Measurements from ENCODE around the gene MTUS2. TPM values are rescaled to one million over a fixed set of nuclear protein-coding genes. Genes with fewer than 3 reads are reported as not detected.

MTUS2 gene
- total and polyA plus RNA-seq, 10 of the 15 experiments (the other 5 are each of a cell fraction or from before 2014, with no cell fraction given) = under 0.01 to 0.05 (median 0.02) TPM; not detected in 6

DNA sequence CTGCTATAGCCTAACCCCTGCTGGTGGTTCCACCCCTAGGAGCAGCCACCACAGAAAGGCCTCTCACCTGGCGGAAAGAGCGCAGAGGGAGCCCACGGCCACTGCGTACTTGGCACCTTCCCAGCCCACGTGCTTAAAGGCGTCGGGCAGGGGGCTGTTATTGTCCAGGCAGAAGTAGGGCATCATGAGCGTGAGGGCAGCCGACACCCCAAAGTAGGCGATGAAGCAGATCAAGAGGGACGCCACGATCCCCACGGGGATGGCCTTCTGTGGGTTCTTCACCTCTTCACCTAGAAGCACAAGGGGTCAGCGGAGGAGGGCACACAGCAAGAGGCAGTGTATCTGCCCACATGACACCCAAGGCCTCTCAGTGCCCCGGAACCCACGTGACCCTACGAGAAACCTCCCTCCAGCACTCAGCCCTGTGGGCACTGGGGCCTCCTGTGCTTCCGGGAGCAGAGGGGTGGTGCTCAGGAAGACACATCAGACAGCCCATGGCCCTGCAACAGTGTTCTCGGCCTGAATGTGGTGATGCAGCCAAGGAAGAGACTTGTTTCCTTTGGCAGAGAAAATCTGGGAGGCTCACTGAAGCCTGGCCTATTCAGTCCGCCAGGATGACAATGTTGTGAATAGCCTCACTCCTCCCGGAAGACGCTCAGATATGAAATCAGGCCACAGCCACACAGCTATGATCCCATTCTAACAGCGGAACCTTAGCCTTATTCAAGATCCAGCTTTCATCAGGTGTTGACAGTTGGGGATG is 703.2 kb downstream of the MTUS2 start (continued):
- TF ChIP-seq PAX5 (IDR thresholded peaks at IDR 0.05; ENCODE audit: borderline replicate concordance, low read depth, low read length) (no peak), RAD51 (IDR thresholded peaks at IDR 0.05) (no peak), RB1 (IDR thresholded peaks at IDR 0.05; ENCODE audit: borderline replicate concordance) (no peak), NFYA (IDR thresholded peaks at IDR 0.05; ENCODE audit: borderline replicate concordance, low read depth, low read length) (no peak), POLR2AphosphoS2 (IDR thresholded peaks at IDR 0.05; ENCODE audit: low read depth, low read length) (no peak), BRCA1 (IDR thresholded peaks at IDR 0.05; ENCODE audit: low read depth, low read length) (no peak), ZNF217 (IDR thresholded peaks at IDR 0.05) (no peak)

DNA sequence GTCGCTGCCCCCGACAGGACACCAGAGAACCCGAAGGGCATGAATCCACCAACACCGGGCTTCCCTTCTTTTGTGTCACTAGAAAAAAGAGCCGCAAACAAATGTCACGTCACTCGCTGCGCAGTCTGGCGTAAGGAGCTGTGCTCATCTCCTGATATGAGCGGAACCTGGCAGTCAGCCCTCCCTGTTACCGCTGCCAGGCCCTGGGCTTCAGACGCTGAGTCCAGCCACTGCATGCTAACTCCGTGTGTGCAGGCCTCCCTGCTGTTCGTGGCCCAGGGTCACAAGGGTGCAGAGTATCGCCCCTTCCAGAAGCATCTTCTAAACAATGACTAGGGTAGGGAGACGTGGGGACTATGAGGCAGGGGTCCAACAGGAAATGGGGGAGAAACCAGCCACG is 704.0 kb downstream of the MTUS2 start:
- ChIA-PET SMC1A (ENCODE audit: uncharacterized antibody, unreplicated experiment) (no interaction called here), POLR2A (no interaction called here), CTCF (interaction anchor here (0.9 kb wide), 1 partner anchor 16 kb away, joined by 4 read pairs; no protein-coding TSS in a partner anchor), RAD21 (ENCODE audit: unreplicated experiment) (no interaction called here)
- no peak overlapping the region for H3K27ac ChIP-seq (ENCODE audit: control insufficient read depth, insufficient read depth)
- in situ Hi-C loops (cut with MboI) = no loop called here
- H3K36me3 ChIP-seq (ENCODE audit: control insufficient read depth in 2 of 2, insufficient read depth in 2 of 2, low read length in 1 of 2) = peaks cover 28 to 39% of the 10 kb centered on the region in 2 experiments
- no peaks in the 10 kb centered on the region for H3K79me2 ChIP-seq (ENCODE audit: control insufficient read depth, insufficient read depth, low read length)
- ATAC-seq (no peak), FAIRE-seq (no peak), DNase-seq (ENCODE audit: low read depth, low spot score) (no peak)
- H3K9me3 ChIP-seq (replicated peaks; ENCODE audit: control insufficient read depth, insufficient read depth, low read length) = no peaks in the 10 kb centered on the region
- intact Hi-C loops (cut with micrococcal nuclease; ENCODE audit: unreplicated experiment) = no loop called here
- no peak overlapping the region for H3K4me2 ChIP-seq (ENCODE audit: control insufficient read depth, insufficient read depth)
- H4K20me1 ChIP-seq (ENCODE audit: control insufficient read depth, insufficient read depth) = no peaks in the 10 kb centered on the region
- WGBS (ENCODE audit: insufficient coverage, insufficient replicate concordance, low lambda C conversion rate, missing lambda C conversion rate) = 98% methylated on average over 17 of the region's 17 CpGs
- H3K27me3 ChIP-seq (replicated peaks in 1 of 2; ENCODE audit: control insufficient read depth in 2 of 2, insufficient read depth in 2 of 2, low read length in 1 of 2) = no peaks in the 10 kb centered on the region
- H2AFZ ChIP-seq (ENCODE audit: control insufficient read depth, low read depth, low read length) = no peak overlapping the region
- H3K4me3 ChIP-seq = no peak overlapping the region
- no peak overlapping the region for H3K9ac ChIP-seq (ENCODE audit: control insufficient read depth, insufficient read depth, low read length)
- H3K4me1 ChIP-seq (ENCODE audit: control insufficient read depth, insufficient read depth, low read length) = no peaks in the 10 kb centered on the region
- no TSS peak for BruUV-seq (replicated peaks)
- TF ChIP-seq FOXM1 (IDR thresholded peaks at IDR 0.05; ENCODE audit: low read depth, low read length) = no peak
- TF ChIP-seq SMC3 (IDR thresholded peaks at IDR 0.05; ENCODE audit: borderline replicate concordance, low read length) = no peak
- TF ChIP-seq, protein P1, sequence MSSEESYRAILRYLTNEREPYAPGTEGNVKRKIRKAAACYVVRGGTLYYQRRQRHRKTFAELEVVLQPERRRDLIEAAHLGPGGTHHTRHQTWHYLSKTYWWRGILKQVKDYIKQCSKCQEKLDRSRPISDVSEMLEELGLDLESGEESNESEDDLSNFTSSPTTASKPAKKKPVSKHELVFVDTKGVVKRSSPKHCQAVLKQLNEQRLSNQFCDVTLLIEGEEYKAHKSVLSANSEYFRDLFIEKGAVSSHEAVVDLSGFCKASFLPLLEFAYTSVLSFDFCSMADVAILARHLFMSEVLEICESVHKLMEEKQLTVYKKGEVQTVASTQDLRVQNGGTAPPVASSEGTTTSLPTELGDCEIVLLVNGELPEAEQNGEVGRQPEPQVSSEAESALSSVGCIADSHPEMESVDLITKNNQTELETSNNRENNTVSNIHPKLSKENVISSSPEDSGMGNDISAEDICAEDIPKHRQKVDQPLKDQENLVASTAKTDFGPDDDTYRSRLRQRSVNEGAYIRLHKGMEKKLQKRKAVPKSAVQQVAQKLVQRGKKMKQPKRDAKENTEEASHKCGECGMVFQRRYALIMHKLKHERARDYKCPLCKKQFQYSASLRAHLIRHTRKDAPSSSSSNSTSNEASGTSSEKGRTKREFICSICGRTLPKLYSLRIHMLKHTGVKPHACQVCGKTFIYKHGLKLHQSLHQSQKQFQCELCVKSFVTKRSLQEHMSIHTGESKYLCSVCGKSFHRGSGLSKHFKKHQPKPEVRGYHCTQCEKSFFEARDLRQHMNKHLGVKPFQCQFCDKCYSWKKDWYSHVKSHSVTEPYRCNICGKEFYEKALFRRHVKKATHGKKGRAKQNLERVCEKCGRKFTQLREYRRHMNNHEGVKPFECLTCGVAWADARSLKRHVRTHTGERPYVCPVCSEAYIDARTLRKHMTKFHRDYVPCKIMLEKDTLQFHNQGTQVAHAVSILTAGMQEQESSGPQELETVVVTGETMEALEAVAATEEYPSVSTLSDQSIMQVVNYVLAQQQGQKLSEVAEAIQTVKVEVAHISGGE (CRISPR knock-in tag; IDR thresholded peaks at IDR 0.05) = no peak
- no peak for TF ChIP-seq ZBTB4 (CRISPR knock-in tag; IDR thresholded peaks at IDR 0.05)
- no peak for TF ChIP-seq SMAD1 (IDR thresholded peaks at IDR 0.05; ENCODE audit: low read depth, partially characterized antibody)
- no peak for TF ChIP-seq E4F1 (IDR thresholded peaks at IDR 0.05; ENCODE audit: borderline replicate concordance, partially characterized antibody)
- no peak for TF ChIP-seq RBBP5 (conservative IDR thresholded peaks at IDR 0.05)
